Lung microvascular endothelial cell (primary cell): Measurements from ENCODE around the gene WT1. TPM values are rescaled to one million over a fixed set of nuclear protein-coding genes. Genes with fewer than 3 reads are reported as not detected.

Source experiments
- DNase-seq, 2 donors: peaks; one replicate each; pipeline versions ENCODE4 v3.0.0 to v3.0.0-alpha.2; 2010; ENCODE audit warnings: low read depth in 2 of 2
- total RNA-seq: library from RNA; depleted of rRNA; stranded (reverse); fragments of >200 nt; gene quantifications from 2 replicates; pipeline ENCODE4 v1.2.1, GENCODE V29; 2014

The WT1 gene
- total RNA-seq, 1 donor from 2014 or later = not detected

GRCh38 chr11:32438346-32438865 lies 3.1 kb upstream of the WT1 start:
- DNase-seq = no peak

GRCh38 chr11:32437495-32438345 lies 2.4 kb upstream of the WT1 start:
- DNase-seq = no peak

GRCh38 chr11:32436751-32437494 lies 1.6 kb upstream of the WT1 start:
- no peak for DNase-seq

- DNase-seq = no peak
Observed at GRCh38 chr11:32435942-32436750, 807 bp upstream of the WT1 start.

GRCh38 chr11:32435152-32435480 lies 223 bp downstream of the WT1 start:
- no peak for DNase-seq

- no peak for DNase-seq
Observed at GRCh38 chr11:32434356-32435151, 785 bp downstream of the WT1 start.

GRCh38 chr11:32433914-32434355 lies 1.4 kb downstream of the WT1 start:
- no peak for DNase-seq

- no peak for DNase-seq
Observed at GRCh38 chr11:32433101-32433913, 2.0 kb downstream of the WT1 start.

- no peak for DNase-seq
Observed at GRCh38 chr11:32432565-32432964, 2.8 kb downstream of the WT1 start.

- DNase-seq = no peak
Observed at GRCh38 chr11:32430568-32431381, 4.6 kb downstream of the WT1 start.

- DNase-seq = no peak
Observed at GRCh38 chr11:32429477-32429876, 5.9 kb downstream of the WT1 start.

- DNase-seq = no peak
Observed at GRCh38 chr11:32428665-32429303, 6.6 kb downstream of the WT1 start.

- no peak for DNase-seq
Observed at GRCh38 chr11:32427935-32428664, 7.2 kb downstream of the WT1 start.

- no peak for DNase-seq
Observed at GRCh38 chr11:32427616-32427934, 7.8 kb downstream of the WT1 start.

- no peak for DNase-seq
Observed at GRCh38 chr11:32426819-32427615, 8.3 kb downstream of the WT1 start.

GRCh38 chr11:32426192-32426591 lies 9.1 kb downstream of the WT1 start:
- no peak for DNase-seq

- no peak for DNase-seq
Observed at GRCh38 chr11:32425761-32426160, 9.6 kb downstream of the WT1 start.
